Amniotic epithelial cell (primary cell): ENCODE data around the gene UCP3.
A peak's percentile ranks its signal among the peaks of the same experiment; 100 is the strongest.

Experiments used
- DNase-seq: peaks from one replicate; pipeline ENCODE4 v3.0.0-alpha.2; 2010; ENCODE audit warnings: low read depth

The UCP3 gene, protein sequence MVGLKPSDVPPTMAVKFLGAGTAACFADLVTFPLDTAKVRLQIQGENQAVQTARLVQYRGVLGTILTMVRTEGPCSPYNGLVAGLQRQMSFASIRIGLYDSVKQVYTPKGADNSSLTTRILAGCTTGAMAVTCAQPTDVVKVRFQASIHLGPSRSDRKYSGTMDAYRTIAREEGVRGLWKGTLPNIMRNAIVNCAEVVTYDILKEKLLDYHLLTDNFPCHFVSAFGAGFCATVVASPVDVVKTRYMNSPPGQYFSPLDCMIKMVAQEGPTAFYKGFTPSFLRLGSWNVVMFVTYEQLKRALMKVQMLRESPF

DNA sequence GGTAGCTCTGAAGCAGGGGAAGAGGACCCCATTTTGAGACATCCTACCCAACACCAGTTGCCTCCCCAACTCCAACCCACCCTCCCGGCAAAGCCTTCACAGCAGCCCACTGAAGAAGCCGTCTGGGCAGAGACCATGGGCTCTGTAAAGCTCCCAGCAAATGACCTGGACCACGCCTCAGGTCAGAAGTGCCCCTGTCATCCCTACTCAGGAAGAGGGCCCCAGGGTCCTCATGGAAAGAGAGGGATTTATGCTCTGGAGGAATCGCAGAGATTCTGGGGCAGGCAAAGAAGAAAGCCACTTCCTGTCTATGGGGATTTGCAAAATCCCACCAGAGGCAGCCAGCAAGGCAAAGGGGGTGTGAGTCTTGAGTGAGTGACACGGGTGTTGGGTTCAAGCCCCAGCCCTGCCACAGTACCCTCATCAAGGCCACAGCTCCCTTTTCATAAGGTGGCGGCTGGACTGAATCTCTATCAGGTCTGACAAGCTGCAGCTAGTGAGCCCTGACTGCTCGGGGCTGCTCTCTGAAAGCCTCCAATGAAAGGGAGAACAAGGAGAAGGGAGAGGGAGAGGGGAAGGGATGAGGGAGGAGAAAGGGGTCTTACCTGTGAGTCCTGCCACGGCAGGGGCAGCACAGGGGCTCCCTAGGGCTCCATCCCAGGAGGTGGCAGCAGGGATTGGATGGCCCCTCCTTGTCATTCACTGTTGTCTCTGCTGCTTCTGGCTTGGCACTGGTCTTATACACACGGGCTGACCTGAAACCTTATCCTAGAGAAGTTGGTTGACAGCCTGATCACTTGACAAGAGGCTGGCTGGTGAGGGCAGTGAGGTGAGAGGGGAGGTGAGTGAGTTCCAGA, at the start of gene UCP3:
UCP3 (minus strand) TSS at position 713 of the 857 bp plus-strand sequence. CDS start 2,043 bp downstream, outside the sequence.
- DNase-seq: no peak

DNA sequence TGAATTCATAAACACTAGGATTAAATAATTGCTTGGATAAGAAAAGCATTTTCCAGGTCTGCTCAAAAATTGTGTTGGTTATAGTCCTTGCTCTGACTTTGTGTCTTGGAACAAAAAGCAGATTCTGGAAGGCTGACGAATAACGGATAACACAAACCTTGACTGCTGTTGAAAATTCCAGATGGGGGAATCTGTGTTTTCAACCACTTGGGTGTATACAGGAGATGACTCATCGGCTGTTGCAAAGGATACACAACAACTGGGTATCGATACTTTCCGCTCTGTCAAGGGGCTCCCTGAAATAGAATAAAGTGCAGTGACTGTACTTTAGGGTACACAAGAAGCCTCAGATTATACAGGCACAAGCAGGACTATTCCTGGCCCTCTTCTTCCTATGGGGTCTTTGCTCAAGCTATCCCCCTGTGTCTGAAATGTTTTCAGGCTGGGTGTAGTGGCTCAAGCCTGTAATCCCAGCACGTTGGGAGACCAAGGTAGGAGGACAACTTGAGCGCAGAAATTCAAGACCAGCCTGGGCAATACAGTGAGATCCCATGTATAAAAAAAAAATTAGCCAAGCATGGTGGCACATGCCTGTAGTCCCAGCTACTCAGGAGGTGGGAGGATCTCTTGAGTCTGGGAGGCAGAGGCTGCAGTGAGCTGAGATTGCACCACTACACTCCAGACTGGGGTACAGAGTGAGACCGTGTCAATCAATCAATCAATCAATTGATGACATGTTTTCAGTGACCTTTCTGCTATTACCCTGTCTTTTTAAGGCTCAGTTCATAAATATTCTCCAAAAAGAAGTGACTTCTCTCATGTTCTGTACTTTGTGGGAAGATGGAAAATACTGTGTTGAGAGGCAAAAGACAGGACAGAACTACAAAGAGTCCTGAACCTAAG, 48.6 kb upstream of the UCP3 start:
- peak; percentile 83 for DNase-seq

DNA sequence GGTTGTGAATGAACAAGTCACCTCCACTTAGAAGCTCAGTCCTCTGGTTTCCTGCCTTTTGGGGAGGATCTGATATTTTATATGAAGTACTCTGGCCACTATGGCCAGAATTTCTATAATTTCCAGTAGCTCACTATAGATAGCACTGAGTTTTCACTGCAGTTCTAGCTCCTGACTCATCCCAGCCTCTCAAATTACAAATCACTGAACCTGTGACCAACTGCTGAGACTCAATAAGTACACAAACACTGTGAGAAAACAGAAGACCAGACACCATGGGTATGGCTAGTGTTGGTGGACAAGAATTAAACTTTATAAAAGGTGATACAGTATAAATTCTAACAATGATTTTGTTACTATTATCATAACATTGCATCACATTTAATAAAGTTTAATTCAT, 47.1 kb upstream of the UCP3 start:
- peak; percentile 76 for DNase-seq

DNA sequence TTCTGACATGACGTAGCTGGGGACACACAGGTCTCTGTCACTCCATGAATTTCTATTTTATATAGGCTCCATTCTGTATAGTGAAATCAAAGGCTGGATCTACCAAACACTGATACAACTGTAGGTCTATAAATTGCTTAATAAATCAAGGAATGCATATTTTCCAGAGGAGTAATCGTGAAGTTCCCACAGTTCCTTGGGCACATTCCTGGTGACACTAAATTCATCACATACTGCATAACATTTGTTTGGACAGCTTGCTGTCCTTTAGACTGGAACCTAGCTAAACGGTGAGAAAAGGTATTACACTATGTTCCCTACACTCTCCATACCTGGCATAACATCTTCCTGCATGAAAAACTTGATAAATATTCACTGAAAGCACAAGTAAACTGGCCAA, 41.6 kb upstream of the UCP3 start:
- DNase-seq: no peak

DNA sequence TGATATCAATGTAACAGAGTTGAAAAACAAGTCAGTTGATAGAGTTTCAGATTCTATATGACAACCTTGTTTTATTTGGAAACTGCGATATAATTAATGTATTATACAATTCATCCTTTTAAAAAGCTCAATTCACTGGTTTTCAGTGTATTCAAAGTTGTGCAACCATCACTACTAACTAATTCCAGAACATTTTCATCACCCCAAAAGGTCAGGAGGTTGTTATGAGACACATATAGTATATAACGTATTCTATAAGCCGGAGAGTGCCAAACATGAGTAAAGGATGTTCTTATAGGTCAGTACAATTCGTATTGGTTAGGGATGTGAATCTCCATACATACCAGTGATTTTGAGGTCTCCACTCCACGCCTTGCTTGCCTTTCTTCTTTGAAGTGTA, 40.1 kb upstream of the UCP3 start:
- no peak for DNase-seq

DNA sequence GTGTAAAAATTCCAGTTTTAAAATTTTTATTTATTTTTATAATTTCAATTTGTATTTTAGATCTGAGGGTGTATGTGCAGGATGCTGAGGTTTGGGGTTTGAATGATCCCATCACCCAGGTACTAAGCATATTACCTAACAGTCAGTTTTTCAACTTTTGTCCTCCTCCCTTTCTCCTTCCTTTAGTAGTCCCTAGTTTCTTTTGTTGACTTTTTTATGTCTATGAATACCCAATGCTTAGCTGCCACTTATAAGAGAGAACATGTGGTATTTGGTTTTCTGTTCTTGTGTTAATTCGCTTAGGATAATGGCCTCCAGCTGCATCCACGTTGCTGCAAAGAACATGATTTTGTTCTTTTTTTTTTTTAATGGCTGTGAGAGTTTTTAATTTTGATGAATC, 35.7 kb upstream of the UCP3 start:
- no peak for DNase-seq

DNA sequence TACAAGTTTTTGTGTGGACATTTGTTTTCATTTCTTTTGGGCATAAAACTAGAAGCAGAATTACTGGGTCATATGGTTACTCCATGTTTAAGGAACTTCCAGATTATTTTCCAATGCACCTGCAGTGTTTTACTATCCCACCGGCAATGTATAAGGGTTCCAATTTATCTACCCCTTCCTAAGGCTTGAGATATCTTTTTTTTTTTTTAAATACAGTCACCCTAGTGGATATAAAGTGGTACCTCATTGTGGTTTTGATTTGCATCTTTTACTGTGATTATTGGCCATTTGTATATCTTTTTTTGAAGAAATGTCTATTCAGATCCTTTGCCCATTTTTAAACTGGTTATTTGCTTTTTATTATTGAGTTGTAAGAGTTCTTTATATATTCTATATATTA, 34.6 kb upstream of the UCP3 start:
- no peak for DNase-seq

DNA sequence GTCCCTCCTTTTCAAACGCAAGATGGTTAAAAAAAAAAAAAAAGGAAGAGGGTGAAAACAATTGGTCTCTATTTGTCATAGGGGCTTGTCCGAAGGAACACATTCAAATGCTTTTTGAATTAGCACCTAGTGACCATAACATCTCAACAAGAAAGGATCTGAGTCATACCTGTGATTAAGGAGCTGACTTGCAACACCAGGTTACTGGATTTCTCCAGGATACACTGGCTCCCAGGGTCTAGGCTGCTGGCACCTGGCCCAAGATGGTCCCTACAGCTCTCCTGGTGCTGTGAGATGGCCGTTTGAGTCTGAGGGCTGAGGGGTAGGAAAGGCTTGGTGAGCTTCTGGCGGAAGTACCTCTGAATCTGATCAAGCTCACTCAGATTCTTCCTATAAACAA, 28.4 kb upstream of the UCP3 start:
- peak; percentile 74 for DNase-seq

DNA sequence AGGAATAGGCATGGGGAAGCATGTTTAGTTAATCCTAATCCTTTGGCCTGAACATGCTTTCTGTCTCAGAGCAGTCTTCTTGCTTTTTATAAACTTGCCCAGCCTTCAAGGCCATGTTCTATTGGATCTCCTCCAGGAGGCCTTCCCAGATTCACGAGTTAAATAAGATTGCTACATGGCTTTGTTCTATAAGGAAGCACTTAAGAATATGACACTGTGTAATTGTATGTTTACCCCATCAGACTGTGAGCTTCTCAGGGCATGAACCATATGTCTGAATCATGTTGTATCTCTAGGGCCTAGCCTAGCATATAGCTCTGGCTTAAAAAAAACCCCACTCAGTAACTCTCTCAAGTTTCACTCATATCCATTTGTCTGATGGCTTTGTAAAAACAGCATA, 26.4 kb upstream of the UCP3 start:
- DNase-seq: peak; percentile 61

DNA sequence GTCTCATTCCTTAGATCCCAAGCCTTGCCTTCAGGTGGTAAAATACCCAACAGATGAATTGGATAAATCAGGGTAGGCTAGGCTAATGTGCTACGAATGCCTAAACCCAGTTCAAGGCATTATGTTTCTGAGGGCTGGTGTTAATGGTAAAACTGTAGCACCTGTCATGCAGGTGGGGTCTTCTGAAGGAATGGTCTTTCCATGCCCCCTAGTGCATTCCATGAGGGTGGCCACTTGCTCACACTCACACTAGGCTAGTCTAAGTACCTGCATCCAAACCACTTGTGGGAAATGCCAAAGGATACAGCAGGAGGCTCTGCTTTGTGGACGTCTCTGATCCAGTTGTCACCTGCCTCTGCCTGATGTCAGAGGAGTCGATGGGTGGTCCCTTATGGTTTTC, 24.2 kb upstream of the UCP3 start:
- no peak for DNase-seq

DNA sequence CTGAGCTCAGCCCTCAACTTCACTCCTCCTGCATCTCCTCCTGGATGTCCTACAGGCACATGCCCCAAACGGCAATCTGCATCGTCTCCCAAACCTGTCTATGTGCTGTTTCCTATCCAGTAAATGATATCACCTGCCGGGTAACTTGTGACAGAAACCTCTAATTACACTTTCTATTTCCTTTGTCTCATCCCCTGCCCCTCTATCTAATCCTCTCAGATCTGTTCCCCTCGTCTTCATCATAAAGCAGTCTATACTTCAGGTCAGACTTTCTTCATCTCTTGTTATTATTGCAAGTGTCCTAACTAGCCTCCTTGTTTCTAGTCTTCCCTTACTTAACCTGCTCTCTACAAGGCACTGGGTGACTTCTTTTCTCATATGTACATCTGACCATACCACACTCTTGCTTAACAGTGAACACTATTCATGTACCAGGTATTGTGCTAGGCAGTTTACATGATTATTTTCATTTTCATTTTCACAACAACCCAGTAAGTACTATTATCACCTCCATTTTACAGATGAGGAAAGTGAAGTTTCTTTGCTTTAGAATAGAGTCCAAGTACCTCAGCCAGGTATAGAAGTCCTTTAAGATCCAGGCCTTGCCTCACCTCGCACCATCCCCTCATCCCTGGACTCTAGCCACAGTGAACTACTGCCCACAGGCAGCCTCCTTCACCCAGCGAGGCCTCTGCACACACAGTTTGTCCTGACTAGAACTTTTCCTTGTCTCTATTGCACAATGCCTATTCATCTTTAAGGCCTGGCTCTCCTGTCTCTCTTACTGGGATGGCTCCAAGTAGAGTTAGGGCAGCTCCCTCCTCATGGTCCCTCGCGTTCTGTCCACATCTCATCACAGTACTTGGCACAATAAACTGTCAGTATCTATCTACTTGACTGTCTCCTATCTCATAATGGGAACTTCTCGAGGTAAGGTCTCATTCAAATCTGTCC, 22.1 kb upstream of the UCP3 start:
- DNase-seq: peak; percentile 62

DNA sequence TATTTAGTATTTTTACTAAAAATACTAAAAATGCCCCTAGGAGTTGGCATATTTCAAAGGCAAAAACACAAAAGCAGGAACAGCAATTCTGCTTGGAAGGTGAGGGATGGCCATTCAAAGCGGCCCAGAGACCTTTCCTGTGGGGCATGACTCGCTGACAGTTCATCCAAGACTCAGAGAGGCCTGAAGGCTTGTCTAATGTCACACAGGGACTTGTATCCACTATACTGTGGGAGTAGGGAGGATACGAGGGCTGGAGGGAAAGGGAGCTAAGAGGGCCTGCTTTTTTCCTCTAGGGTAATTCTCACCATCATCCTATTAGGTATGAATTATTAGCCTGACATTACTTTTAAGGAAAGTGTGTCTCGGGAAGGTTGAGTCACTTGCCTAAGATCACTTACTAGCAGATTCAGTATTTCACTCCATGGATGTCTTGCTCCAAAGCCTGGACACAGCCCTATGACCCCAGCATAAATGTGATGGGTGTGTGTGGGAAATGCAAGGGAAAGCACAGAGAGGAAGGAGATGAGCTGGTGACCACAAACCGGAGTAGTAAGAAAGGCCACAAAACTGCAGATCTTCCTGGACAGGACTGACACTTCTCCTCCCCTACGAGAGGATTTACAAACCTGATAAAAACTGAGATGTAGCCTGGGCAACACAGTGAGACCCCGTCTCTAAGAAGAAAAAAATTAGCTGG, 16.7 kb upstream of the UCP3 start:
- peak; percentile 56 for DNase-seq

DNA sequence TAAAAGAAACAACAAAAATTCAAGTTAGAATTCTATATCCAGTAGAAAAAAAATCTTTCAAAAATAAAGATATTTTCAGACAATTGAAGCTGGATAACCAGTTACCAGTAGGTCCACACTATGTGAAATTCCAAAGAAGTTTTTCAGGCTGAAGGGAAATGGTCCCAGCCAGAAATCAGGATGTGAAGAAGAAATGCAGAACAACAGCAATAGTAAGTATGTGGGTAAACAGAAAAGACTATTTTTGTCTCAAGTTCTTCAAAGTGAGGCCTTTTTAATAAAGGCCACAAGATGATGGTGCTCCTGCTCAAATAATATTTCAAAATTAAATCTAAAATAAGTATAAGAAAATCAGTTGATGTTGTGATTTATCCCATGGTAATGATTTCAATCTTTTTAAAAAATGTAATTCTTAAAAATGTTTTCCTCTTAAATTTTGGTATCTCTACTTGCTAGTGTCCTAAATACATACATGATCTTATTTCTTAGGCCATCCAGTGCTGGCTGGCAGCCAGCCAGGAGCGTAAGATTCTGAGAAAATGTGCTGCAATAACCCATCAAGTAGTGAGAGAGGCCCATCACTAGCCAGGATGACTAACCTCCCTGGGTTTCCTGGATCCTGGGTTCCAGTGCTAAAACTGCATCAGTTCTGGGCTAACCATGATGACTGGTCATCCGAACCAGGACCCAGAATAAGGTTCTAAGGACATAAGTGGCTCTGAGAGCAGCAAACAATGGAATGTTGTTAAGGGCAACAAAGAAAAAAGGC, 15.6 kb upstream of the UCP3 start:
- peak; percentile 90 for DNase-seq

DNA sequence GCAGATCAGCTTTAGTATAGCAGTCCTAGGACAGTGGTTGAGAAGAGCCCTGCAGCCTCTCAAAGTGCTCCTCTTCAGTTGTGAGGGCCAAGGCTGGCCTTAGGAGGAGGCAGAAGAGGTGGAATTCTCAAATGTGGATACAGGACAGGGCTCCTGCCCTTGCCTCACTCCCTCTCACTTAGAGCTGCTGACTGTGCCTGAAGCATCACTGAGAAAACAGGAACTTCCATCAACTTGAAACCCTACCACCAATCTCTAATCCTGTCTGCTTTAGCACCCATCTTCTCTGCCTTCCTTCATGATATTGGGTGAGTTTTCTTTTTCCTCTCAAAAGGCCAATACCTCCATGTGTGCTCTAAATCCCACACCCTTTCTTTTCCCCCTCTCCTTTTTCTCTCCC, 14.4 kb upstream of the UCP3 start:
- DNase-seq: no peak

DNA sequence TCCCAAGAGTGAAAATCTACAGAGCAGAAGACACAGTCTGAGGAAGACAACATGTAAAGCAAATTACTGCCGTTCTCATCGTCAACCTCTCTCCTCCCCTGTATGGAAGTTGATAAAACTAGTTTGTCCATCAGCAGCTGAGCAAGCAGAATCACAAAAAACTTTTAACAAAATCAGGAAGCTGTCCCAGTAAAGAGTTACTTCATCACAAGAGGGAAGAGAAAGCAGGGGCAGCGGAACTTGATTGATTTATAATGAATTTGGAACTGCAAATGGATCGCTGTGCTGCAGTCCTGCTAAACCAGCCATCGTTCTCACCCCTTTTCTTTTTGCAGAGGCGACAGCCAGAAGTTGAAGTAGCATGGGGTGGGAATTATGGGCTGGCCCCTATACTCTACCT, 13.7 kb upstream of the UCP3 start:
- DNase-seq: no peak

DNA sequence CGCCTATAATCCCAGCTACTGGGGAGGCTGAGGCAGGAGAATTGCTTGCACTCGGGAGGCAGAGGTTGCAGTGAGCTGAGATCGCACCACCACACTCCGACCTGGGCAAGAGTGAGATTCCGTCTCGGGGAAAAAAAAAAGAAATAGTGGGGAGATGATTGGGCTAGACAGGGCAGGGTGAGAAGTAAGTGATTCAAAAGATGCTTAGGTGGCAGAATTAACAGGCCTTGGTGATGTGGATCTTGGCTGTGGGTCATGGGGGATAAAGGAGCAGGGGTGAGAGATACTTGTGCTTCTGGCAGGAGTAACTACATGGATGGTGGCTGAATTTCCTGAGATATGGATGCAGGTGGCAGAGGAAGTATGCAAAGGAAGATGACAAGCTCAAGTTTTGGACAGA, 13.1 kb upstream of the UCP3 start:
- no peak for DNase-seq

DNA sequence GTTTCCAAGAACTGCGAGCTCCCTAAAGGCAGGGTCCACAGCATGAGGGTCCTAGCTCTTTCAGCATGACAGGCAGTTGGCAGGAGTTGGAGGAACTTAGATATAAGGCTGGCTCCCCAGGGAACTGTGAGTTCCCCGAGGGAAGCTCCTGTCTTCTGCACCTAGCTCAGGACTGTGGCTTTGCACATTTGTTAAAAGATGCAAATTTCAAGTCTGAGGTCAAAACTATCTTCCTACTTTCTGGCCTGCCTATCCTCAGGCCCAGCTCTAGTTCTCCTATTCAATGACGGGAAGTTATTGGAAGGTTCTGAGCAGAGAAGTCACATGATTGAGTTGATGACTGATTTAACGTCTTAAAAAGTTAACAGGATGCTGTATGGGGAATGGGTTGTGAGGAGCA, 11.7 kb upstream of the UCP3 start:
- DNase-seq: no peak

DNA sequence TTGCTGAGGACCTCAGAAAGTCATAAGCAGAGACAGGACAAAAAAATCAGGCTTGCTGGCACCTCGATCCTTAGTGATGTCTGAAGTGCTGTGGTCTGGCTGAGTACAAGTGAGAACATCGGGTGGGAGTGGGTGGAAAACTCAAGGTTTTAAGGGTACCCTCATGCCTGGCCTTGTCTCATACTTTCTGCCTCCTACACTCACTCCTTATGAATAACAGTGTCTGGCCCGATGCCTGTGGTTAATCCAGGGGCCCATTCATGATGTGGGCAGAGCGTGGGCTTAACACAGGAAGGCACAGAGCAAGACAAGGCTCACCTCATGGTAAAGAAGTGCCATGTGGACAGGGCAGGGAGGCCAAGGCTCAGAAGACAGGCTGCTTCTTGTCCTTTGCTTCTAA, 11.0 kb upstream of the UCP3 start:
- peak; percentile 76 for DNase-seq

DNA sequence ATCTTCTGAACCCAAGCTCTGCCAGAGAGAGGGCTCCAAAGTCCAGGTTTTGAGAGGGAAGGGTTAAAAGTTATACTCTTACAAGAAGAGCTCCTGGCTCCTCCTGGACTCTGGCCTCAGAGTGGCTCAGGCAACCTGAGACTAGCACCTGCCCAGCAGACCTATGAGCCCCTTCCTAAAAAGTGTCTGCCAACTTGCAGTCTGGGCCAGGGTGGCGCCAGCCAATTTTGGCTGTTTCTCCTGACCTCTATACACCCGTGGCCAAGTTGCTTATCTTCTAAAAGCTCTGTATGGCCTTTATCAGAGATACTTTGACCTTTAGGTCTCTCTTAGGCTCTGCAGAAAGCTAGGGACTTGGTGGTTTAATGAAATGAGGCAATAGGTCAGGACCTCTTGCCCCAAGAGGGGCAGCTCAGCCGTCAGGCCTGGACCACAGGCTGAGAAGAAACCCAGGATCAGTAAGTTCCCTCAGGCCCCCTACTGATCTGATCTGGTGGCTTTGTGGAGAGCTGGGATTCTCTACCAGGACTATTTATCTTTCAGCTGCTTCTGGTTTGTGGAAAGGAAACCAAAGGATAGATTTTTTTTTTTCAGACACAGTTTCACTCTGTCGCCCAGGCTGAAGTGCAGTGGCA, 10.3 kb upstream of the UCP3 start:
- DNase-seq: peak; percentile 22
